ENCODE results near the gene ATF3.
A peak's percentile ranks its signal among the peaks of the same experiment; 100 is the strongest.

ATF3 gene, protein sequence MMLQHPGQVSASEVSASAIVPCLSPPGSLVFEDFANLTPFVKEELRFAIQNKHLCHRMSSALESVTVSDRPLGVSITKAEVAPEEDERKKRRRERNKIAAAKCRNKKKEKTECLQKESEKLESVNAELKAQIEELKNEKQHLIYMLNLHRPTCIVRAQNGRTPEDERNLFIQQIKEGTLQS

DNA sequence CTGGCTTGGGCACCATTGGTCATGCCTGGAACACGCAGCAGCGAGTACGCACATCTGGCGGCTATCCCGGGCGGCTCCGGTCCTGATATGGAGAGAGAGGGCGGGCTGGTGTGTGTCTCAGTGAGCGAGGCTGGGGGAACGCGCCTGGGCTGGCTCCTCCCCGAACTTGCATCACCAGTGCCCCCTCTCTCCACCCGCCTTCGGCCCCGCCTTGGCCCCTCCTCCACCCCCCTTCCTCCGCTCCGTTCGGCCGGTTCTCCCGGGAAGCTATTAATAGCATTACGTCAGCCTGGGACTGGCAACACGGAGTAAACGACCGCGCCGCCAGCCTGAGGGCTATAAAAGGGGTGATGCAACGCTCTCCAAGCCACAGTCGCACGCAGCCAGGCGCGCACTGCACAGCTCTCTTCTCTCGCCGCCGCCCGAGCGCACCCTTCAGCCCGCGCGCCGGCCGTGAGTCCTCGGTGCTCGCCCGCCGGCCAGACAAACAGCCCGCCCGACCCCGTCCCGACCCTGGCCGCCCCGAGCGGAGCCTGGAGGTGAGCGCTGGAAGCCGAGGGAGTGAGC lies at the start of gene ATF3:
TSS of gene ATF3 (plus strand) at position 370 of the 567 bp plus-strand sequence. CDS start 6,261 bp downstream, outside the sequence.
- H3K4me2 ChIP-seq (ENCODE audit: low read length): peak within 1 kb of the TSS; percentile 80
- no peaks in the 10 kb centered on the region for H4K20me1 ChIP-seq (ENCODE audit: insufficient read depth, low read length)
- H2AFZ ChIP-seq (ENCODE audit: low read length): no peak within 1 kb of the TSS; the same call in 1 of the 2 replicates
- peaks cover 21% of the 10 kb centered on the region for H3K4me1 ChIP-seq (ENCODE audit: insufficient read depth, low read length, severe bottlenecking)
- H3K9me3 ChIP-seq (ENCODE audit: low read length): no peaks in the 10 kb centered on the region
- no peaks in the 10 kb centered on the region for H3K9me2 ChIP-seq (ENCODE audit: low read depth, low read length)
- H3K27me3 ChIP-seq (ENCODE audit: insufficient read depth, low read length): no peaks in the 10 kb centered on the region
- H3K9ac ChIP-seq (ENCODE audit: low read length): peak within 1 kb of the TSS; percentile 33; the same call in 1 of the 2 replicates
- no peak within 1 kb of the TSS for H3K27ac ChIP-seq (ENCODE audit: low read depth, low read length, poor library complexity, severe bottlenecking)
- peak within 1 kb of the TSS; percentile 60 for H3K4me3 ChIP-seq (ENCODE audit: low read depth, low read length, poor library complexity, severe bottlenecking)
- H3K79me2 ChIP-seq (ENCODE audit: insufficient read depth, low read length): no peaks in the 10 kb centered on the region
- no peaks in the 10 kb centered on the region for H3F3A ChIP-seq (ENCODE audit: insufficient read depth, low read length)
- TF ChIP-seq, protein P1, sequence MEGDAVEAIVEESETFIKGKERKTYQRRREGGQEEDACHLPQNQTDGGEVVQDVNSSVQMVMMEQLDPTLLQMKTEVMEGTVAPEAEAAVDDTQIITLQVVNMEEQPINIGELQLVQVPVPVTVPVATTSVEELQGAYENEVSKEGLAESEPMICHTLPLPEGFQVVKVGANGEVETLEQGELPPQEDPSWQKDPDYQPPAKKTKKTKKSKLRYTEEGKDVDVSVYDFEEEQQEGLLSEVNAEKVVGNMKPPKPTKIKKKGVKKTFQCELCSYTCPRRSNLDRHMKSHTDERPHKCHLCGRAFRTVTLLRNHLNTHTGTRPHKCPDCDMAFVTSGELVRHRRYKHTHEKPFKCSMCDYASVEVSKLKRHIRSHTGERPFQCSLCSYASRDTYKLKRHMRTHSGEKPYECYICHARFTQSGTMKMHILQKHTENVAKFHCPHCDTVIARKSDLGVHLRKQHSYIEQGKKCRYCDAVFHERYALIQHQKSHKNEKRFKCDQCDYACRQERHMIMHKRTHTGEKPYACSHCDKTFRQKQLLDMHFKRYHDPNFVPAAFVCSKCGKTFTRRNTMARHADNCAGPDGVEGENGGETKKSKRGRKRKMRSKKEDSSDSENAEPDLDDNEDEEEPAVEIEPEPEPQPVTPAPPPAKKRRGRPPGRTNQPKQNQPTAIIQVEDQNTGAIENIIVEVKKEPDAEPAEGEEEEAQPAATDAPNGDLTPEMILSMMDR (IDR thresholded peaks at IDR 0.05; ENCODE audit: low read length): no peak
- TF ChIP-seq EZH2 (IDR thresholded peaks at IDR 0.05; ENCODE audit: borderline replicate concordance, low read length): no peak
- no peaks in the 10 kb centered on the region for H3K36me3 ChIP-seq (ENCODE audit: insufficient read depth, low read length)

DNA sequence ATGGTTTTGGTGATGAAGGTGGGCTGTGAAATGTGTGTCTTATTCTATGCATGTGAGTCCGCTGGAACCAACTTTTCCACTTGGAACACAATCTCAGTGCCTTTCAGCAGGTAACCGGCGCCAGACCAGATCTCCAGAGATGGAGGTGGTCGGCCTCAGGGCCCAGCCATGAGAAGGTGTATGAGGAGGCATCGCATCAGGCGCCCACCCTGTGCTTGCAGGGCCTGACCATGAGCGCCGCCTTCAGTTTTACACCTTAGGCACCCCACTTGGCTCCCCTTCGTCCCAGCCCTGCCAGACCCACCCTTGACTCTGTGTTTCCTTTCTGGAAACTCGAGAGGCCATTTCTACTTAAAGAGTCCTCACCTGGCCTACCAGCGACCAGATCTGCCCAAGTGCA lies 48.6 kb upstream of the ATF3 start:
- Histone ChIP-seq H3F3A (ENCODE audit: insufficient read depth, low read length) (no peaks in the 10 kb centered on the region), H3K9ac (ENCODE audit: low read length) (no peak overlapping the region), H3K27ac (ENCODE audit: low read depth, low read length, poor library complexity, severe bottlenecking) (no peak overlapping the region), H3K36me3 (ENCODE audit: insufficient read depth, low read length) (no peaks in the 10 kb centered on the region), H3K27me3 (ENCODE audit: insufficient read depth, low read length) (no peaks in the 10 kb centered on the region; the same call in 1 of the 2 replicates), H3K9me2 (ENCODE audit: low read depth, low read length) (no peaks in the 10 kb centered on the region), H3K4me3 (ENCODE audit: low read depth, low read length, poor library complexity, severe bottlenecking) (no peak overlapping the region), H3K4me1 (ENCODE audit: insufficient read depth, low read length, severe bottlenecking) (peaks cover 13% of the 10 kb centered on the region), H3K9me3 (ENCODE audit: low read length) (no peaks in the 10 kb centered on the region), H3K79me2 (ENCODE audit: insufficient read depth, low read length) (no peaks in the 10 kb centered on the region), H4K20me1 (ENCODE audit: insufficient read depth, low read length) (no peaks in the 10 kb centered on the region), H3K4me2 (ENCODE audit: low read length) (no peak overlapping the region), H2AFZ (ENCODE audit: low read length) (no peak overlapping the region)
- TF ChIP-seq, protein P1 (IDR thresholded peaks at IDR 0.05; ENCODE audit: low read length): no peak
- no peak for TF ChIP-seq EZH2 (IDR thresholded peaks at IDR 0.05; ENCODE audit: borderline replicate concordance, low read length)

DNA sequence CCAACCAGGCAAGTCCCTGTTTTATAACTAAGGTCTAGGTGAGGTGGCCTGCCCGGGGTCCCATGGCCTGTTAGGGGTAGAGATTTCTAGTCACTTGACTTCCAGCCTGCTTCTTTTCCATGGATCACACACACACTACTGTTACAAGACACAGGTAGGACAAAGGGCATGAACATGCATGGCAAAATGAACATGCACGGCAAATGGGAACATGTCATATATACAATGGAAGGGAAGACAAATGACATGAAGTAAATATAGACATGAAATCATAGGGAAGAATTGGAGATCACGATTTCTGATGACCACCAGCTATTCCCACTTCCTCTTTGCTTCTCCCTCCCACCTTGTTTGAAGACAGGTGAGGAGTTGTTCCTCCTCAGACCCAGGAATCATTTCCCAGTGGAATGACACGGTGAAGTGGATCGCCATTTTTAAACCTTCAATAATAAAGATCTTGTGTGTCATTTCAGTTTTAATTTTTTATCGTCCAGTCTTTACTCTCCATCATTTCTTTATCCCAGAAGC lies 47.6 kb upstream of the ATF3 start:
- peaks cover 13% of the 10 kb centered on the region for H3K4me1 ChIP-seq (ENCODE audit: insufficient read depth, low read length, severe bottlenecking)
- no peak for TF ChIP-seq EZH2 (IDR thresholded peaks at IDR 0.05; ENCODE audit: borderline replicate concordance, low read length)
- TF ChIP-seq, protein P1 (IDR thresholded peaks at IDR 0.05; ENCODE audit: low read length): no peak
- no peaks in the 10 kb centered on the region for H3K9me2 ChIP-seq (ENCODE audit: low read depth, low read length)
- H3K9me3 ChIP-seq (ENCODE audit: low read length): no peaks in the 10 kb centered on the region
- no peak overlapping the region for H2AFZ ChIP-seq (ENCODE audit: low read length)
- H3K4me3 ChIP-seq (ENCODE audit: low read depth, low read length, poor library complexity, severe bottlenecking): no peak overlapping the region
- no peaks in the 10 kb centered on the region for H4K20me1 ChIP-seq (ENCODE audit: insufficient read depth, low read length)
- no peaks in the 10 kb centered on the region for H3F3A ChIP-seq (ENCODE audit: insufficient read depth, low read length)
- H3K79me2 ChIP-seq (ENCODE audit: insufficient read depth, low read length): no peaks in the 10 kb centered on the region
- no peaks in the 10 kb centered on the region for H3K36me3 ChIP-seq (ENCODE audit: insufficient read depth, low read length)
- H3K27ac ChIP-seq (ENCODE audit: low read depth, low read length, poor library complexity, severe bottlenecking): no peak overlapping the region
- H3K4me2 ChIP-seq (ENCODE audit: low read length): no peak overlapping the region
- H3K27me3 ChIP-seq (ENCODE audit: insufficient read depth, low read length): peaks cover 7% of the 10 kb centered on the region; the same call in 1 of the 2 replicates
- H3K9ac ChIP-seq (ENCODE audit: low read length): no peak overlapping the region

Data from OCI-LY1 (cell line).